H9 (cell line): ENCODE results near the gene NDUFAF2. TPM values are rescaled to one million over a fixed set of nuclear protein-coding genes. Genes with fewer than 3 reads are reported as not detected.

Experiments used
- DNase-seq: peaks from one replicate; pipeline ENCODE4 v3.0.0-alpha.2; 2017
- H2AFZ ChIP-seq: one replicate; pipeline ENCODE4 v1.6.1; 2013; ENCODE audit warnings: mild to moderate bottlenecking, low read length, control low read depth, moderate library complexity
- H2AK5ac ChIP-seq: 2 replicates; pipeline ENCODE4 v1.6.1; 2013; ENCODE audit warnings: low read length, control low read depth, mixed read lengths; ENCODE audit not compliant: insufficient read length
- H2BK120ac ChIP-seq: one replicate; pipeline ENCODE4 v1.6.1; 2013; ENCODE audit warnings: low read depth, mild to moderate bottlenecking, low read length, control low read depth, inconsistent platforms; ENCODE audit not compliant: poor library complexity, severe bottlenecking
- H2BK12ac ChIP-seq: 2 replicates; pipeline ENCODE4 v1.6.1; 2013; ENCODE audit warnings: low read length, control low read depth, mixed read lengths, low read depth; ENCODE audit not compliant: insufficient read length
- H2BK15ac ChIP-seq: 2 replicates; pipeline ENCODE4 v1.6.1; 2013; ENCODE audit warnings: low read depth, low read length, control low read depth
- H2BK20ac ChIP-seq: one replicate; pipeline ENCODE4 v1.6.1; 2013; ENCODE audit warnings: low read depth, mild to moderate bottlenecking, low read length, control low read depth, inconsistent platforms; ENCODE audit not compliant: poor library complexity, severe bottlenecking
- H2BK5ac ChIP-seq: 2 replicates; pipeline ENCODE4 v1.6.1; 2013; ENCODE audit warnings: low read length, control low read depth, mixed read lengths; ENCODE audit not compliant: insufficient read length
- H3K14ac ChIP-seq: 2 replicates; pipeline ENCODE4 v1.6.1; 2013; ENCODE audit warnings: low read length, control low read depth; ENCODE audit not compliant: insufficient read depth
- H3K18ac ChIP-seq: 2 replicates; pipeline ENCODE4 v1.6.1; 2013; ENCODE audit warnings: low read depth, mild to moderate bottlenecking, mixed read lengths, low read length, control low read depth; ENCODE audit not compliant: insufficient read length
- H3K23ac ChIP-seq: 2 replicates; pipeline ENCODE4 v1.6.1; 2013; ENCODE audit warnings: low read length, control low read depth, mixed read lengths, low read depth; ENCODE audit not compliant: insufficient read length
- H3K23me2 ChIP-seq: 2 replicates; pipeline ENCODE4 v1.6.1; 2013; ENCODE audit warnings: low read depth, mild to moderate bottlenecking, mixed read lengths, low read length, control low read depth; ENCODE audit not compliant: insufficient read length, poor library complexity, severe bottlenecking
- H3K27ac ChIP-seq: 2 replicates; pipeline ENCODE4 v1.5.1; 2013; ENCODE audit warnings: low read length, control low read depth, mixed read lengths, low read depth; ENCODE audit not compliant: insufficient read length
- H3K27me3 ChIP-seq: 2 replicates; pipeline ENCODE4 v1.6.1; 2013; ENCODE audit warnings: low read length, control low read depth, inconsistent platforms; ENCODE audit not compliant: insufficient read depth
- H3K4ac ChIP-seq: 2 replicates; pipeline ENCODE4 v1.6.1; 2013; ENCODE audit warnings: low read depth, mild to moderate bottlenecking, control low read depth, inconsistent platforms, low read length, moderate library complexity
- H3K4me1 ChIP-seq: 2 replicates; pipeline ENCODE4 v1.6.1; 2013; ENCODE audit warnings: low read length, control low read depth, inconsistent platforms; ENCODE audit not compliant: insufficient read depth
- H3K4me2 ChIP-seq: 2 replicates; pipeline ENCODE4 v1.6.1; 2013; ENCODE audit warnings: low read length, control low read depth, mixed read lengths; ENCODE audit not compliant: insufficient read length, insufficient read depth
- H3K56ac ChIP-seq: 2 replicates; pipeline ENCODE4 v1.6.1; 2013; ENCODE audit warnings: low read depth, mild to moderate bottlenecking, mixed read lengths, low read length, control low read depth; ENCODE audit not compliant: insufficient read length
- H3K79me1 ChIP-seq: 2 replicates; pipeline ENCODE4 v1.6.1; 2013; ENCODE audit warnings: low read depth, mild to moderate bottlenecking, moderate library complexity, low read length, control low read depth, inconsistent platforms; ENCODE audit not compliant: insufficient read depth, poor library complexity, severe bottlenecking
- H3K79me2 ChIP-seq: 2 replicates; pipeline ENCODE4 v1.6.1; 2013; ENCODE audit warnings: low read length, control low read depth, inconsistent platforms; ENCODE audit not compliant: insufficient read depth
- H3K9ac ChIP-seq: 2 replicates; pipeline ENCODE4 v1.6.1; 2013; ENCODE audit warnings: low read length, control low read depth, mixed read lengths; ENCODE audit not compliant: insufficient read length; ENCODE audit errors: extremely low read depth
- H3K9me3 ChIP-seq: one replicate; pipeline ENCODE4 v1.6.1; 2013; ENCODE audit warnings: low read depth, low read length, inconsistent platforms; ENCODE audit not compliant: control insufficient read depth
- H3T11ph ChIP-seq: one replicate; pipeline ENCODE4 v1.6.1; 2013; ENCODE audit warnings: mild to moderate bottlenecking, low read length, control low read depth, inconsistent platforms
- H4K20me1 ChIP-seq: one replicate; pipeline ENCODE4 v1.6.1; 2013; ENCODE audit not compliant: control insufficient read depth, insufficient read length, insufficient read depth
- H4K5ac ChIP-seq: 2 replicates; pipeline ENCODE4 v1.6.1; 2013; ENCODE audit warnings: low read depth, mild to moderate bottlenecking, mixed read lengths, low read length, control low read depth; ENCODE audit not compliant: insufficient read length
- H4K8ac ChIP-seq: replicated peaks from 2 replicates; pipeline ENCODE4 v1.6.1; 2013; ENCODE audit warnings: low read length, control low read depth, mixed read lengths, low read depth; ENCODE audit not compliant: insufficient read length
- H4K91ac ChIP-seq: 2 replicates; pipeline ENCODE4 v1.6.1; 2013; ENCODE audit warnings: low read depth, mild to moderate bottlenecking, moderate library complexity, mixed read lengths, low read length, control low read depth; ENCODE audit not compliant: insufficient read length
- H3K27ac Mint-ChIP-seq, 3 experiments: 2 replicates in 2 of 3; 3 replicates in 1 of 3; pipeline ENCODE4 v1.8.0; 2020 to 2021; ENCODE audit warnings: mixed read lengths in 3 of 3, mild to moderate bottlenecking in 1 of 3, moderate library complexity in 1 of 3
- H3K27me3 Mint-ChIP-seq: 2 replicates; pipeline ENCODE4 v1.8.0; 2021; ENCODE audit warnings: low read depth, mild to moderate bottlenecking, moderate library complexity, mixed read lengths
- H3K36me3 Mint-ChIP-seq, 3 experiments: 2 replicates in 2 of 3; 3 replicates in 1 of 3; pipeline ENCODE4 v1.8.0; 2020 to 2021; ENCODE audit warnings: low read depth in 3 of 3, mixed read lengths in 3 of 3; ENCODE audit not compliant: insufficient read depth in 1 of 3
- H3K4me1 Mint-ChIP-seq, 2 experiments: 2 replicates each; pipeline ENCODE4 v1.8.0; 2020; ENCODE audit warnings: mixed read lengths in 2 of 2
- H3K4me3 Mint-ChIP-seq, 2 experiments: 2 replicates in 1 of 2; 3 replicates in 1 of 2; pipeline ENCODE4 v1.8.0; 2020 to 2021; ENCODE audit warnings: mild to moderate bottlenecking in 2 of 2, mixed read lengths in 2 of 2, moderate library complexity in 1 of 2
- H3K9me3 Mint-ChIP-seq, 2 experiments: 2 replicates in 1 of 2; 3 replicates in 1 of 2; pipeline ENCODE4 v1.8.0; 2020; ENCODE audit warnings: mild to moderate bottlenecking in 2 of 2, mixed read lengths in 2 of 2, moderate library complexity in 1 of 2
- WGBS: extraction: QIAGEN DNeasy Blood & Tissue Kit; methylation state at CpG from one replicate; pipeline ENCODE4 v1.1.7; 2013; ENCODE audit warnings: missing lambda C conversion rate, low lambda C conversion rate, mixed read lengths; ENCODE audit not compliant: insufficient read length; ENCODE audit errors: extremely low coverage; 5-methylcytosine and 5-hydroxymethylcytosine counted together
- total RNA-seq: library from RNA; stranded (reverse); gene quantifications from 2 replicates; pipeline ENCODE4 v1.2.1, GENCODE V29; 2021
- TF ChIP-seq, protein P1 (sequence below): fragments of 200-600 bp; sonication (generic); conservative IDR thresholded peaks from 3 replicates; pipeline ENCODE4 v1.8.0; 2021; ENCODE audit warnings: antibody characterized with exemption, mild to moderate bottlenecking

Gene NDUFAF2
- total RNA-seq, 1 experiment from 2014 or later = 31.4 TPM

DNA sequence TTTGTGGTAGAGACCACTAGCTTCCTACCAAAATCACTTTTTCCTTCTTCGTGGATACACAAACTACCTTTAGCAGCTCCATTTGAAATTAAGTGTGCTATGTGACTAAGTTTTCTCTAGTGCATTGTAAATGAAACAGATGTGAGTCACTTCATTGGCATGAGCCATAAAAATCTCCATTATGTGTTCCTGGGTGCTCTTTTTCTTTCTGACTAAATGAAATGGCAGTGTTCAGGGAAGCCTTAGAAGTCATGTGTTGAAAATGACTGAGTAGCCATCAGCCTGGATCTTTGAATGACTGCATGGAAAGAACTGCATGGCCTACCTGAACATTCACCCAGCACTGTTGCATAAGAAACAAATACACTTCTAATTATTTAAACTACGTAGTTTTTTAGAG is 107.9 kb downstream of the NDUFAF2 start:
- Histone ChIP-seq H2AFZ (no peak overlapping the region), H4K8ac (no peak overlapping the region), H3K27ac (no peak overlapping the region), H3K18ac (no peak overlapping the region), H2AK5ac (no peak overlapping the region), H3K9ac (no peak overlapping the region), H2BK120ac (no peak overlapping the region), H3K79me2 (no peaks in the 10 kb centered on the region), H2BK5ac (no peak overlapping the region), H3T11ph (no peak overlapping the region), H3K56ac (no peak overlapping the region), H4K5ac (no peak overlapping the region), H3K27me3 (no peaks in the 10 kb centered on the region), H3K23ac (no peak overlapping the region), H2BK12ac (no peak overlapping the region), H3K14ac (no peak overlapping the region), H3K79me1 (no peaks in the 10 kb centered on the region), H2BK15ac (no peak overlapping the region), H3K4ac (no peak overlapping the region), H3K9me3 (no peaks in the 10 kb centered on the region), H3K4me1 (0 out of 2 replicates have a peak, but pooled peaks cover 2% of the 10 kb centered on the region), H2BK20ac (no peak overlapping the region), H4K91ac (no peak overlapping the region), H3K4me2 (no peak overlapping the region), H4K20me1 (no peaks in the 10 kb centered on the region), H3K23me2 (no peaks in the 10 kb centered on the region)
- Mint-ChIP-seq H3K27me3 (no peaks in the 10 kb centered on the region), H3K36me3 (no peaks in the 10 kb centered on the region; a peak in 1 of 7 replicates), H3K4me1 (peaks cover 15 to 18% of the 10 kb centered on the region in 2 experiments), H3K9me3 (no peaks in the 10 kb centered on the region), H3K4me3 (no peak overlapping the region), H3K27ac (no peak overlapping the region)
- TF ChIP-seq, protein P1, sequence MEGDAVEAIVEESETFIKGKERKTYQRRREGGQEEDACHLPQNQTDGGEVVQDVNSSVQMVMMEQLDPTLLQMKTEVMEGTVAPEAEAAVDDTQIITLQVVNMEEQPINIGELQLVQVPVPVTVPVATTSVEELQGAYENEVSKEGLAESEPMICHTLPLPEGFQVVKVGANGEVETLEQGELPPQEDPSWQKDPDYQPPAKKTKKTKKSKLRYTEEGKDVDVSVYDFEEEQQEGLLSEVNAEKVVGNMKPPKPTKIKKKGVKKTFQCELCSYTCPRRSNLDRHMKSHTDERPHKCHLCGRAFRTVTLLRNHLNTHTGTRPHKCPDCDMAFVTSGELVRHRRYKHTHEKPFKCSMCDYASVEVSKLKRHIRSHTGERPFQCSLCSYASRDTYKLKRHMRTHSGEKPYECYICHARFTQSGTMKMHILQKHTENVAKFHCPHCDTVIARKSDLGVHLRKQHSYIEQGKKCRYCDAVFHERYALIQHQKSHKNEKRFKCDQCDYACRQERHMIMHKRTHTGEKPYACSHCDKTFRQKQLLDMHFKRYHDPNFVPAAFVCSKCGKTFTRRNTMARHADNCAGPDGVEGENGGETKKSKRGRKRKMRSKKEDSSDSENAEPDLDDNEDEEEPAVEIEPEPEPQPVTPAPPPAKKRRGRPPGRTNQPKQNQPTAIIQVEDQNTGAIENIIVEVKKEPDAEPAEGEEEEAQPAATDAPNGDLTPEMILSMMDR = no peak
- DNase-seq = no peak
- no CpG with 5 or more reads among the region's 2 CpGs for WGBS
